Esophagus muscularis mucosa (tissue), 4 donors: ENCODE data around the gene RBPJL. TPM values are rescaled to one million over a fixed set of nuclear protein-coding genes. Genes with fewer than 3 reads are reported as not detected.

Experiments used
- DNase-seq: peaks from one replicate; pipeline ENCODE4 v3.0.0-alpha.2; 2017; ENCODE audit errors: extremely low spot score
- H3K27ac ChIP-seq, 4 donors: fragments of 200-600 bp; sonication (generic); replicated peaks in 1 of 4; 1 replicate in 3 of 4; 2 replicates in 1 of 4; pipeline ENCODE4 v1.5.1; 2016 to 2019; ENCODE audit warnings: mild to moderate bottlenecking in 1 of 4
- H3K27me3 ChIP-seq, 4 donors: fragments of 200-600 bp; sonication (generic); one replicate each; pipeline versions ENCODE4 v1.5.1 to v1.6.0; 2016 to 2019
- H3K36me3 ChIP-seq, 4 donors: fragments of 200-600 bp; sonication (generic); one replicate each; pipeline ENCODE4 v1.5.1; 2016 to 2019
- H3K4me1 ChIP-seq, 4 donors: fragments of 200-600 bp; sonication (generic); one replicate each; pipeline ENCODE4 v1.5.1; 2016 to 2019
- H3K4me3 ChIP-seq, 4 donors: fragments of 200-600 bp; sonication (generic); 1 replicate in 2 of 4; 2 replicates in 2 of 4; pipeline ENCODE4 v1.5.1; 2016 to 2019; ENCODE audit warnings: mild to moderate bottlenecking in 4 of 4, moderate library complexity in 1 of 4
- H3K9me3 ChIP-seq, 4 donors: fragments of 200-600 bp; sonication (generic); 1 replicate in 3 of 4; 2 replicates in 1 of 4; pipeline ENCODE4 v1.5.1; 2016 to 2019
- CTCF ChIP-seq, 3 experiments: fragments of 200-600 bp in 2 of 3; fragments of 450-650 bp in 1 of 3; sonication (generic) in 2 of 3; IDR thresholded peaks; one replicate each; pipeline ENCODE4 v1.5.1; 2017 to 2019; ENCODE audit warnings: antibody characterized with exemption in 3 of 3, mild to moderate bottlenecking in 2 of 3, moderate library complexity in 1 of 3
- EP300 ChIP-seq: sonication (generic); formaldehyde crosslinking; IDR thresholded peaks from one replicate; pipeline ENCODE4 v1.6.1; 2017; ENCODE audit warnings: antibody characterized with exemption
- POLR2A ChIP-seq: fragments of 450-650 bp; IDR thresholded peaks from one replicate; pipeline ENCODE4 v1.6.1; 2017; ENCODE audit warnings: antibody characterized with exemption, moderate library complexity, mild to moderate bottlenecking, low read depth
- POLR2AphosphoS5 ChIP-seq, 2 donors: sonication (generic); formaldehyde crosslinking; IDR thresholded peaks; one replicate each; pipeline ENCODE4 v1.6.1; 2017; ENCODE audit warnings: antibody characterized with exemption in 2 of 2
- WGBS: methylation state at CpG from one replicate; pipeline ENCODE4 v1.1.5; 2018; 5-methylcytosine and 5-hydroxymethylcytosine counted together
- intact Hi-C: fragments of 100-400 bp; cut with DNase I; formaldehyde crosslinking; loops from one replicate; pipeline ENCODE4 v1.15.1; 2023
- total RNA-seq, 4 donors: library from RNA; depleted of rRNA; stranded (reverse); fragments of >200 nt; gene quantifications; one replicate each; pipeline versions ENCODE4 v1.1.0 to v1.2.1, GENCODE V29; 2016

RBPJL gene
- total RNA-seq, 4 donors from 2014 or later: not detected

- Histone ChIP-seq H3K27me3 (no peaks in the 10 kb centered on the region), H3K9me3 (no peaks in the 10 kb centered on the region), H3K36me3 (no peaks in the 10 kb centered on the region), H3K4me3 (no peak overlapping the region), H3K27ac (peak overlapping the region in 1 of 4 donors; percentile 93), H3K4me1 (peaks cover 27 to 48% (median 45%) of the 10 kb centered on the region in 4 donors)
- no peak for DNase-seq
- 83% methylated on average over 3 of the region's 3 CpGs for WGBS
- intact Hi-C loops: no loop called here
- no peak for TF ChIP-seq POLR2A
- no peak for TF ChIP-seq POLR2AphosphoS5 (IDR thresholded peaks at IDR 0.05)
- TF ChIP-seq CTCF (IDR thresholded peaks at IDR 0.05): no peak
- no peak for TF ChIP-seq EP300
Measured at GRCh38 chr20:45352729-45353128, 46.1 kb downstream of the RBPJL start.

- no peak for DNase-seq
- Histone ChIP-seq H3K4me1 (peaks cover 37 to 53% (median 51%) of the 10 kb centered on the region in 4 donors), H3K36me3 (no peaks in the 10 kb centered on the region), H3K9me3 (no peaks in the 10 kb centered on the region), H3K4me3 (no peak overlapping the region), H3K27me3 (no peaks in the 10 kb centered on the region), H3K27ac (peak overlapping the region; percentile 91 to 96 (median 93))
- intact Hi-C loops: no loop called here
- 94% methylated on average over 1 of the region's 1 CpG for WGBS
- TF ChIP-seq POLR2A (no peak), CTCF (IDR thresholded peaks at IDR 0.05) (no peak), EP300 (no peak), POLR2AphosphoS5 (IDR thresholded peaks at IDR 0.05) (no peak)
Measured at GRCh38 chr20:45353746-45354145, 47.1 kb downstream of the RBPJL start.

GRCh38 chr20:45354423-45355208 is 48.0 kb downstream of the RBPJL start:
- intact Hi-C loops: no loop called here
- H3K27me3 ChIP-seq: no peaks in the 10 kb centered on the region
- 62% methylated on average over 9 of the region's 9 CpGs for WGBS
- H3K36me3 ChIP-seq: no peaks in the 10 kb centered on the region
- H3K4me3 ChIP-seq: no peak overlapping the region
- peak overlapping the region; percentile 91 to 96 (median 93) for H3K27ac ChIP-seq
- no peaks in the 10 kb centered on the region for H3K9me3 ChIP-seq
- peaks cover 46 to 58% (median 54%) of the 10 kb centered on the region in 4 donors for H3K4me1 ChIP-seq
- peak in 1 of 2 donors; percentile 25 for TF ChIP-seq POLR2AphosphoS5 (IDR thresholded peaks at IDR 0.05)
- no peak for TF ChIP-seq CTCF (IDR thresholded peaks at IDR 0.05)
- no peak for DNase-seq

GRCh38 chr20:45355209-45356084 is 48.8 kb downstream of the RBPJL start:
- H3K4me1 ChIP-seq: peaks cover 54 to 66% (median 62%) of the 10 kb centered on the region in 4 donors
- H3K4me3 ChIP-seq: no peak overlapping the region
- no peak for TF ChIP-seq POLR2A
- TF ChIP-seq POLR2AphosphoS5 (IDR thresholded peaks at IDR 0.05): peak in 1 of 2 donors; percentile 36
- H3K9me3 ChIP-seq: no peaks in the 10 kb centered on the region
- no peaks in the 10 kb centered on the region for H3K27me3 ChIP-seq
- no peak for DNase-seq
- intact Hi-C loops: no loop called here
- peak overlapping the region; percentile 91 to 96 (median 93) for H3K27ac ChIP-seq
- H3K36me3 ChIP-seq: no peaks in the 10 kb centered on the region
- 71% methylated on average over 5 of the region's 5 CpGs for WGBS
